GM21717 (cell line): ENCODE results near the gene SLC4A1AP.

Experiments
- ATAC-seq: cut with Tn5 transposase; IDR thresholded peaks from one replicate; pipeline ENCODE4 v1.9.1; 2021; ENCODE audit warnings: mild to moderate bottlenecking, moderate library complexity; ENCODE audit not compliant: unreplicated experiment

Gene SLC4A1AP

DNA sequence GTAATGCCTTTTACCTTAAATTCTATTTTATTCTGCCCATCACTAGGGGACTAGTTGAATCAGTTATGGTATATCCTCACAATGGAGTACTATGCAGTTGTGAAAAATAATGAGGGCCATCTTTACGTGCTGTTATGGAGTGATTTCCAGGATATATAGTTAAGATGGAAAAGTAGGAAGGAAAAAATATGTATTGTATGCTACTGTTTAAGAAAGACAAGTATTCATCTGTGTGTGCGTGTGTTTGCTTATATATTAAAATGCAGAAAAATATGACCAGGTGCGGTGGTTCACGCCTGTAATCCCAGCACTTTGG lies 75.3 kb downstream of the SLC4A1AP start:
- no peak for ATAC-seq

DNA sequence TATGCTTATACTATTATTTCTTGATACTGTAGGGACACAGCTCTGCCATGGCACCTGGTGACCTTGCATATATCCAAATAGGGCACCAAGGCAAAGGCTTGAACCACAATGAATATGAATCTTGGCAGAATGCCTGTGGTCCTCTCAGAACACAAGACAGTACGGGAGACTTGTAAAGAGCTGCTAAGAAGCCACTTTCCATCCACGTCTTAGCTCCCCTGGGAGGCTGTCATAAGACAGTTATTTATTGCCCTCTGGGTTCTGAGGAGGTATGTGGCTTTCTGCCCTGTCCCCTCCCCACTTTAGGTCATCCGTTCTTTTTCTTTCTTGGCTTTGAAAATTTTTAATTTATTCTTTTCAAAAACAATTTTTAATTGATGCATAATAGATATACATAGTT lies 78.0 kb downstream of the SLC4A1AP start:
- ATAC-seq: no peak

GRCh38 chr2:27742571-27742970 lies 78.9 kb downstream of the SLC4A1AP start:
- no peak for ATAC-seq
